ENCODE results near the gene DDX11.
"Not testable (repeated sequence)": the region's sequence is repeated elsewhere in the genome, so short reads cannot be mapped to it uniquely, and the experiment has no call there.

Gene DDX11

DNA sequence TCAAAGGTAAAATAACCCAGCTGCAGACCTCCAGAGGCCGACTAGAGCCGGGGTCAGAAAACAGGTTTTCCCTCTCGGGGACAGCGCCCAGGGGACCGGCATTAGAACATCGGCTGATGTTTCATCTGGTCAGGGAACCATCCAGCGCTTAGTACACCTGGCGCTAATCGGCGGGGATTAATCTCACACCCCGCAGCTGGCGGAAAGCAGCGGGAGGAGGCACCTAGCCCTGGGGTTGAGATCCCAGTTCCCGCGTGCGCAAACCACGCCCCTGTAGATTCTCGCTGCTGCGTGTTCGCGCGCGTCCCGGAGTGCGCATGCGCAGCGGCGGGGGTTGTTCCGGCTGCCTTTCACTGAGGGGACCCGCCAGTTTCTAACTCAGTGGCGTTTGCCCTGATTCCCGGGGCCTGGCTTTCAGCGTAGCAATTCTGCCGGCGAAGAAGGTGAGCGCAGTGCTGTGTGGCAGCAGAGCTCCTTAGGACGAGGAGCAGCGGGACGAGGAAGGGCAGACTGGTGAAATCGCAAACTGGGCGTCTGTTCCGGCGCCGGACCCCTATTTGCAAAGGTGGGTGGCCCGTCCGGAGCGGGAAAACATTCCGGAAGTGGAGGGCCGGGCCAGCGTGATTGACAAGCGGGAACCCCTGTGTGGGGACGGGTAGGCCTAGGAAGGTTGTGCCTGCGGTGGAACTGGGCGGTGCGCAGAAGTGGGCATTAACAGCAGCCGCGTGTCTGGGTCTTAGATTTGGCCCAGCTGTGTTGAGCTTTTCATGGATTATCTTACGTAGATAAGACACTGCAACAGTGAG lies at the start of gene DDX11:
Gene DDX11 (plus strand): TSS at position 334 of the 806 bp plus-strand sequence. CDS start 4,534 bp downstream, outside the sequence.
- DNase-seq (ENCODE audit: low read depth) = not testable (repeated sequence)
- peak within 1 kb of the TSS; percentile 70 for H3K4me3 ChIP-seq (ENCODE audit: control insufficient read depth, low read depth, low read length)

DNA sequence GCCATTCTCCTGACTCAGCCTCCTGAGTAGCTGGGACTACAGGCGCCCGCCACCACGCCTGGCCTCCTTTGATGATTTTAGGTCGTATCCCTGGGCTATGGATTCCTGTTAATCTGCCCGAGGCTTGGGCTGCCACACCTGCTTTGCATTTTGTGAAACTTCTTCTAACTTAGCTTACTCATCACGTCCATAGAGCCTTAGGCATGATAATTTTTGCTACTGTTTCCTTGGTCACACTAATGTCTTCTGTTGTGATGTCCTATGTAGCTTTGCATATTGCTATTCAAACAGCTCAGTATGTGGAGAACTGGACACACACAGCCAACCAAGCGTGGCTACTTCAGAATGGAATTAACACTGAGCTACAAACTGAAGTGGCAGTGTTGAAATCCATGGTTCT lies 47.5 kb upstream of the DDX11 start:
- no peak for DNase-seq (ENCODE audit: low read depth)
- H3K4me3 ChIP-seq (ENCODE audit: control insufficient read depth, low read depth, low read length) = no peak overlapping the region
- TF ChIP-seq, protein P1, sequence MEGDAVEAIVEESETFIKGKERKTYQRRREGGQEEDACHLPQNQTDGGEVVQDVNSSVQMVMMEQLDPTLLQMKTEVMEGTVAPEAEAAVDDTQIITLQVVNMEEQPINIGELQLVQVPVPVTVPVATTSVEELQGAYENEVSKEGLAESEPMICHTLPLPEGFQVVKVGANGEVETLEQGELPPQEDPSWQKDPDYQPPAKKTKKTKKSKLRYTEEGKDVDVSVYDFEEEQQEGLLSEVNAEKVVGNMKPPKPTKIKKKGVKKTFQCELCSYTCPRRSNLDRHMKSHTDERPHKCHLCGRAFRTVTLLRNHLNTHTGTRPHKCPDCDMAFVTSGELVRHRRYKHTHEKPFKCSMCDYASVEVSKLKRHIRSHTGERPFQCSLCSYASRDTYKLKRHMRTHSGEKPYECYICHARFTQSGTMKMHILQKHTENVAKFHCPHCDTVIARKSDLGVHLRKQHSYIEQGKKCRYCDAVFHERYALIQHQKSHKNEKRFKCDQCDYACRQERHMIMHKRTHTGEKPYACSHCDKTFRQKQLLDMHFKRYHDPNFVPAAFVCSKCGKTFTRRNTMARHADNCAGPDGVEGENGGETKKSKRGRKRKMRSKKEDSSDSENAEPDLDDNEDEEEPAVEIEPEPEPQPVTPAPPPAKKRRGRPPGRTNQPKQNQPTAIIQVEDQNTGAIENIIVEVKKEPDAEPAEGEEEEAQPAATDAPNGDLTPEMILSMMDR (IDR thresholded peaks at IDR 0.05; ENCODE audit: control insufficient read depth, insufficient read depth, low read depth, low read length, missing control alignments) = no peak

DNA sequence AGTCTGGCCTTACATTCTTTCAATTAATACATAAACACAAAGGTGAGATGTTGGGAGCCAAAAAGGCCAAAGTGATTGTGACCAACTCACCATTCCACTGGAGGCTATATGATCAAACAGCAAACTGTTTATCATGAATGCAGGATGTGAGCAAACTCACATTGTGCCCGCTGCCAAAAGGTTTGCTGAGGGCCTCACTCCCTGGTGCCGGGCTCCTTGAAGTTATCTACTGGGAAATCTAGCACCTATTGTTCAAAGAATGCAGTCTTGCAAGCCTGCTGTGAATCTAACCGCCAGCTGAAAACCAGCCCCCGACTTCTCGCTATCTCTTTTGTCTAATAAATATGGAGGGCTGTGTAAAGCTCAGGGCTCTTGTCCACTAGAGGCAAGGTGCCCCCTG lies 46.7 kb upstream of the DDX11 start:
- not testable (repeated sequence) for DNase-seq (ENCODE audit: low read depth); H3K4me3 ChIP-seq (ENCODE audit: control insufficient read depth, low read depth, low read length)

DNA sequence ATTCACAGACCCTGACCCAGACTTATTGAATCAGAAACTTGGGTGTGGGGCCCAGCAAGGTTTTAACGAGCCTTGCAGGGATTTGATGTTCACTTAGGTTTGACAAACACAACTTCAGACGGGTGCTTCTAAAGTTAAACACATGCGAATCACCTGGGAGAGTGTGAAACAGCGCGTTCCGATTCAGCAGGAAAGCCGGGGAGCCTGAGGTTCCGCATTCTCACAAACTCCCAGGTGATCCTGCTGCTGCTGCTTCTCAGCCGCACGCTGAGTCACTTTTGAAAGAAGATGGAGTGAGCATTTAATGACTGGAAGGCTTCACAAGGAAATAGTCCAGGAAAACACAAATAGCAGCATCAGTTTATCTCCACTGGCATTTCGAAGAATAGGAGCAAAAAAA lies 44.2 kb upstream of the DDX11 start:
- TF ChIP-seq, protein P1 (IDR thresholded peaks at IDR 0.05; ENCODE audit: control insufficient read depth, insufficient read depth, low read depth, low read length, missing control alignments) = no peak
- no peak overlapping the region for H3K4me3 ChIP-seq (ENCODE audit: control insufficient read depth, low read depth, low read length)
- no peak for DNase-seq (ENCODE audit: low read depth)

DNA sequence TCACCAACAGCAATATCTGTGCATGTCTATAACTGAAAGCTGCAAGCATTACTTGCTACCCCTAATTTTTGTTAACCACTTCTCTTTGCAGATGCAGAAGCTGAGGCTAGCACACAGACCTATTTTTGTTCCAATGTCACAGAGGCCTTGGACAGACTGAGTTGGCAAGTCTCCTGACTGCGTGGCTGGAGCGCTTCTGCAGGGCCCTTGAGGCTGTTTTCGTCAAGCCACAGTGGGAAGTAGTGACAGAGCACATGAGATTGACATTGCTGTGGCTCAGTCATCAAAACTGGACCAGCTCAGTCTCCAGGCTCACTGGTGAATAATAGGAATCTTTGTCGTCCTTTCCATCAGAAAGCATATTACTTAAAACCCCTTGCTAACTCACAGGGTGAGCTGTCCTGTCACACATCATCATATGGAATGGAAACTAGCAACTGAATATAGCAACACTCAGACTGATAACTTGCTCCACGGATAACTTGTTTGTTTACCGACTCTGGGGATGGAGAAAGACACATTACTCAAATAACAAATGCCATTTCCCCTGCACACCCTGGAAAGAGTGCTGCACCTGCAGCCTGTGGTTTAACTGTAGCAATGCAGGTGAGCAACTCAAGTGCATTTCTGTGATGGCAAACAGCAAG lies 43.6 kb upstream of the DDX11 start:
- DNase-seq (ENCODE audit: low read depth) = no peak

DNA sequence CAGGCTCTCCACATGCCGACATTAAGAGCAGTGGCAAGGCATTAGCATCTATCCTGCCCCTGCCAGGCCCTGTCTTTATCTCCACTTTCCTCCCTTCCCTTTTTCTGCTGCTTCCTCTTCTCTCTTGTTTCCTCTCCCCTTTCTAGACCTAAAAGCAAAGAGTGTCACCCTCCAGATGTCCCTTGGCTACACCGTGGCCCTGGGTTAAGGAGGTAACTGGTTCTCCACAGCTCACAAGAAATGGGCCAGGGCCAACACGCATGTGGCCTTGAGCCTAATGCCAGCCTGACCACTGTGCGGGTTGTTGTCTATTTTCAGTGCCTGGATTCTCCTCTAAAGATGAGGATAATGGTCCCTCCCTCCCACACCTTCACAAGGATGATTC lies 41.7 kb upstream of the DDX11 start:
- TF ChIP-seq, protein P1 (IDR thresholded peaks at IDR 0.05; ENCODE audit: control insufficient read depth, insufficient read depth, low read depth, low read length, missing control alignments) = no peak
- H3K4me3 ChIP-seq (ENCODE audit: control insufficient read depth, low read depth, low read length) = no peak overlapping the region
- DNase-seq (ENCODE audit: low read depth) = no peak

More for the DNA sequence above, 43.6 kb upstream of the DDX11 start:
- TF ChIP-seq, protein P1 (IDR thresholded peaks at IDR 0.05; ENCODE audit: control insufficient read depth, insufficient read depth, low read depth, low read length, missing control alignments) = no peak
- H3K4me3 ChIP-seq (ENCODE audit: control insufficient read depth, low read depth, low read length) = no peak overlapping the region

DNA sequence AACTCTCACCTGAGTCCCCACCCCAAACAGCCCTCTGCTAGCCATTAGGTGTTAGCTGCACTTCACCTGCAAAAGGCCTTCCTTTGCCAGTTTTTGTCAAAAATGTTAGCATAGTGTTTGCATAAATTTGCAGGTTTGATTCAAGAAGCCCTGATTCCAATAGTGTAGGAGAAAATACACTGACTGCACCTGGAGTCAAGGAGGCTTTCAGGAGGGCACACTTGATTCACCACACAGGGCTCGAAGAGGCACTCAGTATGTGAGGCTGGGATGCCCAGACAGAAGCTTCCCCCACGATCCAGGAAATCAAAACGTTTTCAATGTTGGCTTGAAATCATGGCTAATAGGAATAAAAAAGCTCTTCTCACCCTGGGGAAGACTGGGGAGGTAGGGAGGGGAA lies 40.5 kb upstream of the DDX11 start:
- no peak for DNase-seq (ENCODE audit: low read depth)
- no peak overlapping the region for H3K4me3 ChIP-seq (ENCODE audit: control insufficient read depth, low read depth, low read length)
- TF ChIP-seq, protein P1 (IDR thresholded peaks at IDR 0.05; ENCODE audit: control insufficient read depth, insufficient read depth, low read depth, low read length, missing control alignments) = no peak
